Osteoblast (primary cell): Measurements from ENCODE around the gene ADAP1. TPM values are rescaled to one million over a fixed set of nuclear protein-coding genes. Genes with fewer than 3 reads are reported as not detected.

Experiments used
- DNase-seq: peaks from one replicate; pipeline ENCODE4 v3.0.0; 2011; ENCODE audit warnings: low spot score, mixed read lengths; ENCODE audit not compliant: insufficient read length; ENCODE audit errors: missing footprints
- H2AFZ ChIP-seq: 2 replicates; pipeline ENCODE4 v1.6.0; 2011; ENCODE audit warnings: mild to moderate bottlenecking, low read length
- H3K27ac ChIP-seq: 2 replicates; pipeline ENCODE4 v1.5.1; 2011; ENCODE audit warnings: mild to moderate bottlenecking, low read depth, low read length, moderate library complexity
- H3K27me3 ChIP-seq: 2 replicates; pipeline ENCODE4 v1.6.0; 2012; ENCODE audit warnings: mild to moderate bottlenecking, control low read depth, inconsistent platforms, low read length, moderate library complexity; ENCODE audit not compliant: insufficient read depth
- H3K36me3 ChIP-seq: 2 replicates; pipeline ENCODE4 v1.5.1; 2011; ENCODE audit warnings: mild to moderate bottlenecking, low read length, control low read depth, moderate library complexity; ENCODE audit not compliant: insufficient read depth
- H3K4me1 ChIP-seq: 2 replicates; pipeline ENCODE4 v1.5.1; 2011; ENCODE audit warnings: mild to moderate bottlenecking, low read length, control low read depth, moderate library complexity; ENCODE audit not compliant: insufficient read depth
- H3K4me2 ChIP-seq: 2 replicates; pipeline ENCODE4 v1.6.0; 2011; ENCODE audit warnings: mild to moderate bottlenecking, low read length; ENCODE audit not compliant: insufficient read depth
- H3K4me3 ChIP-seq: fragments of 200-600 bp; sonication (generic); 3 replicates; pipeline ENCODE4 v1.5.1; 2012; ENCODE audit warnings: mild to moderate bottlenecking, low read length, inconsistent platforms; ENCODE audit not compliant: insufficient read depth
- H3K79me2 ChIP-seq: 2 replicates; pipeline ENCODE4 v1.6.0; 2012; ENCODE audit warnings: mild to moderate bottlenecking, low read length, control low read depth, inconsistent platforms; ENCODE audit not compliant: insufficient read depth
- H3K9me3 ChIP-seq: 2 replicates; pipeline ENCODE4 v1.5.1; 2011; ENCODE audit warnings: low read depth, low read length, control low read depth
- H4K20me1 ChIP-seq: 2 replicates; pipeline ENCODE4 v1.6.0; 2012; ENCODE audit warnings: mild to moderate bottlenecking, low read length, control low read depth; ENCODE audit not compliant: insufficient read depth
- CTCF ChIP-seq: IDR thresholded peaks from 2 replicates; pipeline ENCODE4 v1.5.1; 2011; ENCODE audit warnings: mild to moderate bottlenecking, low read depth, low read length, moderate library complexity; ENCODE audit errors: extremely low read depth
- total RNA-seq: library from RNA; depleted of rRNA; stranded (reverse); fragments of >200 nt; gene quantifications from 2 replicates; pipeline ENCODE4 v1.2.3, GENCODE V29; 2012

ADAP1 gene
- total RNA-seq, 1 donor, result 2.2 TPM

GRCh38 chr7:974172-974571, 19.7 kb upstream of the ADAP1 start:
- Histone ChIP-seq H3K27ac (peak overlapping the region; percentile 90), H3K4me3 (peak overlapping the region; percentile 98), H3K36me3 (peaks cover 34% of the 10 kb centered on the region), H3K27me3 (peaks cover 3% of the 10 kb centered on the region), H3K9me3 (no peaks in the 10 kb centered on the region), H3K79me2 (peaks cover 50% of the 10 kb centered on the region), H2AFZ (no peak overlapping the region), H3K4me1 (peaks cover 18% of the 10 kb centered on the region), H4K20me1 (peaks cover 51% of the 10 kb centered on the region), H3K4me2 (peak overlapping the region; percentile 97)
- no peak for TF ChIP-seq CTCF
- no peak for DNase-seq

DNA sequence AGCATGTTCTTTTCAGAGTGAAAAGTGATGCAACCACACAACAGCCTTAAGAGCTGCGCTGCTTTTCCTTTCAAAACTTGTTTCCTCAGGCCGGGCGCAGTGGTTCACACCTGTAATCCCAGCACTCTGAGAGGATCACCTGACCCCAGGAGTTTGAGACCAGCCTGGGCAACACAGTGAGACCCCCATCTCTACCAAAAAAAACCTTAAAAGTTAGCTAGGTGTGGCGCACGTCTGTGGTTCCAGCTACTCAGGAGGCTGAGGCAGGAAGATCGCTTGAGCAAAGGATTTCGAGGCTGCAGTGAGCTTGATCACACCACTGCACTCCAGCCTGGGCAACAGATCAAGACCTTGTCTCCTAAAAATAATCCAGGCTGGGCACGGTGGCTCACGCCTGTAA, 18.8 kb upstream of the ADAP1 start:
- no peak overlapping the region for H3K4me2 ChIP-seq
- TF ChIP-seq CTCF, result no peak
- no peak overlapping the region for H3K27ac ChIP-seq
- no peak for DNase-seq
- peaks cover 18% of the 10 kb centered on the region for H3K4me1 ChIP-seq
- no peaks in the 10 kb centered on the region for H3K27me3 ChIP-seq
- no peak overlapping the region for H2AFZ ChIP-seq
- peaks cover 50% of the 10 kb centered on the region for H3K79me2 ChIP-seq
- no peak overlapping the region for H3K4me3 ChIP-seq
- H4K20me1 ChIP-seq, result peaks cover 59% of the 10 kb centered on the region
- peaks cover 43% of the 10 kb centered on the region for H3K36me3 ChIP-seq
- no peaks in the 10 kb centered on the region for H3K9me3 ChIP-seq

DNA sequence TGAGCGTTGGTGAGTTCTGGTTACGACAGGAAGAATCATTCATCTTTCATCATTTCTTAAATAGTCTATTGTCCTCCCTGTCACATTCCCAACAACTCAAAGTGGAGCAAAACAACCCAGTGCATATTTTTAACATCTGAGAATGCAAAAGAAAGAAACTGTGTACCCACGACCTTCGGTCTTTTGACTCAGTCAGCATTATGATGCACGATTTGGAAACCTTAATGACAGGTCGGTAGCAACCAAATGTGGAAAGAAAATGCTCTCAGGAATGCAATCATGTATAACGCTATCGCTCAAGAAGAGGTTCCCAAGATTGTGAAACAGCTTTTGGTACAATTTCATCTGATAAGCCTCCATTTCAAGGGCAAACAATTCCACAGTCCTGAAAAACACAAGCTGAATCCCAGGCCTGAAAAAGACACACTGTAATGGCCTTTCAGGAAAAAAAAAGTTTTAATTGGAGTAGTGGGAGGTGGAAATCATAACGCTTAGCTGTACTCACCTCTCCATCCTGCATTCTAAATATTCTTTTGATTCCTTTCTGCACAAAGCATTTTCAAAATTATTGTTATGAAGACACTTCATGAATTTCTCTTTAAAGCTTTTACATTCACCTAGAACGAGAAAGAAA, 18.3 kb upstream of the ADAP1 start:
- peaks cover 18% of the 10 kb centered on the region for H3K4me1 ChIP-seq
- peaks cover 64% of the 10 kb centered on the region for H4K20me1 ChIP-seq
- no peaks in the 10 kb centered on the region for H3K27me3 ChIP-seq
- no peak for DNase-seq
- no peak overlapping the region for H3K27ac ChIP-seq
- peaks cover 48% of the 10 kb centered on the region for H3K36me3 ChIP-seq
- H3K4me3 ChIP-seq, result no peak overlapping the region
- H3K4me2 ChIP-seq, result no peak overlapping the region
- H2AFZ ChIP-seq, result no peak overlapping the region
- H3K9me3 ChIP-seq, result no peaks in the 10 kb centered on the region
- TF ChIP-seq CTCF, result no peak
- peaks cover 50% of the 10 kb centered on the region for H3K79me2 ChIP-seq

DNA sequence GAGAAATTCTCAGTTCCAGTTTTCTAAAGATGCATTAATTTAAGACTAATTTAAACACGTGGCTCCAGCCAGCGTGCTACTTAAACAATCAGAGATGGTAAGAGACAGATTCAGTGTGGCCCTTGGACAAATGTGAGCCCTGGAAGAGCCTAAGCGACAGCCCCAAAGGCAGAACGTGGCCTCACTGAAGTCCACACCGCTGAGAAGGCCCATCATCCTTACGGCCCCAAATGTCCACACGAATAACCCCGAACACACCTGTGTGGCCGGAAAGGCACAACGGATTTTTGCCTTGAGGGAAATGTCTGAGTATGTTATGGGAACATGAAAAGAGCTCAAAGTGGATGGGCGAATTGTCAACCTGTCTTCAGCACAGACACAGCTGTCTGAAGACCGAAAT, 17.6 kb upstream of the ADAP1 start:
- H3K27me3 ChIP-seq, result no peaks in the 10 kb centered on the region
- no peak overlapping the region for H3K4me3 ChIP-seq
- peaks cover 55% of the 10 kb centered on the region for H3K36me3 ChIP-seq
- DNase-seq, result no peak
- H3K4me1 ChIP-seq, result peaks cover 18% of the 10 kb centered on the region
- H3K9me3 ChIP-seq, result no peaks in the 10 kb centered on the region
- H2AFZ ChIP-seq, result no peak overlapping the region
- no peak overlapping the region for H3K27ac ChIP-seq
- peaks cover 50% of the 10 kb centered on the region for H3K79me2 ChIP-seq
- no peak overlapping the region for H3K4me2 ChIP-seq
- H4K20me1 ChIP-seq, result peaks cover 64% of the 10 kb centered on the region
- TF ChIP-seq CTCF, result no peak
